H1 (cell line): ENCODE measurements around the gene SCRN1. TPM values are rescaled to one million over a fixed set of nuclear protein-coding genes. Genes with fewer than 3 reads are reported as not detected.

Experiments used
- CTCF ChIA-PET: fragments of 300-600 bp; sonication (Branson Sonifier 250); formaldehyde crosslinking; loops from one replicate; lab custom pipeline; 2021; ENCODE audit not compliant: partially characterized antibody; lab: Charles Lee
- POLR2A ChIA-PET: fragments of 300-600 bp; sonication (Branson Sonifier 250); formaldehyde crosslinking; loops from one replicate; lab custom pipeline; 2021; ENCODE audit warnings: inconsistent platforms; ENCODE audit not compliant: partially characterized antibody; lab: Charles Lee
- DNase-seq, 2 experiments: peaks; one replicate each; pipeline versions ENCODE4 v3.0.0 to v3.0.0-alpha.2; 2010 to 2022; ENCODE audit warnings: low spot score in 2 of 2, low read depth in 1 of 2, mixed read lengths in 1 of 2
- FAIRE-seq: peaks from 2 replicates; lab custom pipeline; 2011; peaks lifted over from hg19 to GRCh38; lab: Jason Lieb, UNC
- H2AFZ ChIP-seq: 2 replicates; pipeline ENCODE4 v1.8.1; 2012; ENCODE audit warnings: low read length, inconsistent platforms
- H2AK5ac ChIP-seq: 2 replicates; pipeline ENCODE4 v1.6.1; 2013; ENCODE audit warnings: low read depth, low read length
- H2BK120ac ChIP-seq: replicated peaks from 2 replicates; pipeline ENCODE3; 2013; ENCODE audit warnings: low read depth, low read length, inconsistent platforms
- H2BK12ac ChIP-seq: 2 replicates; pipeline ENCODE4 v1.6.1; 2013; ENCODE audit warnings: low read depth, low read length
- H2BK15ac ChIP-seq: 2 replicates; pipeline ENCODE4 v1.6.1; 2013; ENCODE audit warnings: low read length
- H2BK20ac ChIP-seq: 2 replicates; pipeline ENCODE4 v1.6.1; 2013; ENCODE audit warnings: low read length
- H2BK5ac ChIP-seq: 2 replicates; pipeline ENCODE4 v1.6.1; 2013; ENCODE audit warnings: low read depth, low read length
- H3K14ac ChIP-seq: 2 replicates; pipeline ENCODE4 v1.6.1; 2013; ENCODE audit warnings: inconsistent platforms; ENCODE audit not compliant: insufficient read length
- H3K18ac ChIP-seq: 2 replicates; pipeline ENCODE4 v1.6.1; 2013; ENCODE audit warnings: low read length; ENCODE audit errors: extremely low read depth
- H3K23ac ChIP-seq: 2 replicates; pipeline ENCODE4 v1.6.1; 2013; ENCODE audit warnings: inconsistent platforms; ENCODE audit not compliant: insufficient read length
- H3K23me2 ChIP-seq: 2 replicates; pipeline ENCODE4 v1.6.1; 2013; ENCODE audit warnings: low read depth, low read length
- H3K27ac ChIP-seq: 2 replicates; pipeline ENCODE4 v1.6.1; 2011; ENCODE audit warnings: low read depth, low read length, inconsistent platforms
- H3K27me3 ChIP-seq, 4 experiments: replicated peaks in 1 of 4; 1 replicate in 1 of 4; 2 replicates in 3 of 4; pipeline versions ENCODE4 v1.6.1 to v1.8.1; 2011 to 2013; ENCODE audit warnings: low read length in 3 of 4, mild to moderate bottlenecking in 3 of 4, inconsistent platforms in 2 of 4, mixed read lengths in 2 of 4, moderate library complexity in 1 of 4; ENCODE audit not compliant: control insufficient read depth in 3 of 4, insufficient read depth in 3 of 4; ENCODE audit errors: extremely low read depth in 1 of 4
- H3K36me3 ChIP-seq, 4 experiments: 2 replicates each; pipeline versions ENCODE4 v1.6.1 to v1.8.1; 2011 to 2013; ENCODE audit warnings: mild to moderate bottlenecking in 4 of 4, low read length in 3 of 4, moderate library complexity in 2 of 4, control low read depth in 1 of 4, inconsistent platforms in 1 of 4; ENCODE audit not compliant: insufficient read depth in 4 of 4, control insufficient read depth in 2 of 4
- H3K4ac ChIP-seq: replicated peaks from 2 replicates; pipeline ENCODE3; 2013; ENCODE audit warnings: low read length, low read depth, mixed read lengths, inconsistent platforms; ENCODE audit not compliant: insufficient read length
- H3K4me1 ChIP-seq, 4 experiments: replicated peaks in 1 of 4; 1 replicate in 1 of 4; 2 replicates in 3 of 4; pipeline versions ENCODE4 v1.6.1 to v1.8.1; 2011 to 2013; ENCODE audit warnings: low read length in 3 of 4, inconsistent platforms in 2 of 4, mixed read lengths in 1 of 4; ENCODE audit not compliant: insufficient read depth in 4 of 4, control insufficient read depth in 3 of 4
- H3K4me2 ChIP-seq, 2 experiments: 2 replicates each; pipeline versions ENCODE4 v1.6.1 to v1.8.1; 2011 to 2013; ENCODE audit warnings: low read depth in 2 of 2, low read length in 2 of 2, control low read depth in 1 of 2, inconsistent platforms in 1 of 2, mild to moderate bottlenecking in 1 of 2; ENCODE audit not compliant: insufficient read depth in 1 of 2
- H3K4me3 ChIP-seq, 4 experiments: fragments of 200-600, 300-600 bp in 1 of 4; sonication (generic), shearing (Covaris generic), sonication (Bioruptor Twin) in 1 of 4; 2 replicates each; pipeline versions ENCODE4 v1.5.1 to v1.8.1; 2011 to 2016; ENCODE audit warnings: low read length in 4 of 4, low read depth in 3 of 4, control low read depth in 2 of 4, inconsistent platforms in 2 of 4, mild to moderate bottlenecking in 2 of 4, mixed read lengths in 1 of 4, moderate library complexity in 1 of 4; ENCODE audit not compliant: insufficient read depth in 2 of 4; ENCODE audit errors: extremely low read depth in 1 of 4
- H3K56ac ChIP-seq: replicated peaks from 2 replicates; pipeline ENCODE3; 2013; ENCODE audit warnings: low read depth, mild to moderate bottlenecking, mixed read lengths, low read length, inconsistent platforms; ENCODE audit not compliant: insufficient read length
- H3K79me1 ChIP-seq: 2 replicates; pipeline ENCODE4 v1.6.1; 2013; ENCODE audit warnings: low read depth, low read length, control low read depth
- H3K79me2 ChIP-seq, 2 experiments: 2 replicates each; pipeline versions ENCODE4 v1.6.1 to v1.8.1; 2012 to 2013; ENCODE audit warnings: low read length in 2 of 2, mild to moderate bottlenecking in 2 of 2, inconsistent platforms in 1 of 2; ENCODE audit not compliant: insufficient read depth in 2 of 2, control insufficient read depth in 1 of 2
- H3K9ac ChIP-seq, 4 experiments: replicated peaks in 1 of 4; 1 replicate in 1 of 4; 2 replicates in 3 of 4; pipeline versions ENCODE4 v1.6.1 to v1.8.1; 2011 to 2013; ENCODE audit warnings: low read depth in 3 of 4, low read length in 3 of 4, control low read depth in 2 of 4, mild to moderate bottlenecking in 2 of 4, moderate library complexity in 2 of 4, inconsistent platforms in 1 of 4; ENCODE audit errors: extremely low read depth in 1 of 4
- H3K9me3 ChIP-seq, 2 experiments: 2 replicates each; pipeline versions ENCODE4 v1.6.1 to v1.8.1; 2012 to 2013; ENCODE audit warnings: mild to moderate bottlenecking in 2 of 2, moderate library complexity in 2 of 2, control low read depth in 1 of 2, inconsistent platforms in 1 of 2, low read depth in 1 of 2, low read length in 1 of 2, mixed read lengths in 1 of 2; ENCODE audit not compliant: insufficient read depth in 2 of 2
- H4K20me1 ChIP-seq, 2 experiments: replicated peaks in 1 of 2; 2 replicates each; pipeline versions ENCODE3 to v1.8.1; 2011 to 2013; ENCODE audit warnings: inconsistent platforms in 2 of 2, low read length in 2 of 2, mild to moderate bottlenecking in 1 of 2; ENCODE audit not compliant: insufficient read depth in 2 of 2, control insufficient read depth in 1 of 2
- H4K5ac ChIP-seq: 2 replicates; pipeline ENCODE4 v1.6.1; 2013; ENCODE audit warnings: low read length, low read depth, mixed read lengths, inconsistent platforms; ENCODE audit not compliant: insufficient read length
- H4K8ac ChIP-seq: 2 replicates; pipeline ENCODE4 v1.8.0; 2013; ENCODE audit warnings: mild to moderate bottlenecking, moderate library complexity, low read length, inconsistent platforms; ENCODE audit not compliant: insufficient read depth; ENCODE audit errors: extremely low read depth
- H4K91ac ChIP-seq: replicated peaks from 2 replicates; pipeline ENCODE3; 2013; ENCODE audit warnings: low read length, mixed read lengths, inconsistent platforms; ENCODE audit not compliant: insufficient read length
- GABPA ChIP-seq: IDR thresholded peaks from 2 replicates; pipeline ENCODE4 v1.6.1; 2011; ENCODE audit warnings: mild to moderate bottlenecking, low read length, moderate library complexity, borderline replicate concordance; ENCODE audit not compliant: insufficient read depth
- MAFK ChIP-seq: IDR thresholded peaks from 2 replicates; pipeline ENCODE4 v1.6.1; 2012; ENCODE audit warnings: low read depth, mild to moderate bottlenecking, improper control_type of control experiment, low read length
- POU5F1 ChIP-seq: IDR thresholded peaks from 2 replicates; pipeline ENCODE4 v1.6.1; 2011; ENCODE audit warnings: low read depth, mild to moderate bottlenecking, low read length, moderate library complexity
- RAD21 ChIP-seq, 2 experiments: IDR thresholded peaks in 1 of 2; conservative IDR thresholded peaks in 1 of 2; 2 replicates each; pipeline ENCODE4 v1.6.1; 2011; ENCODE audit warnings: low read depth in 2 of 2, low read length in 2 of 2, improper control_type of control experiment in 1 of 2, inconsistent platforms in 1 of 2, mild to moderate bottlenecking in 1 of 2, moderate library complexity in 1 of 2
- RXRA ChIP-seq: IDR thresholded peaks from 2 replicates; pipeline ENCODE4 v1.6.1; 2011; ENCODE audit warnings: low read depth, mild to moderate bottlenecking, low read length, moderate library complexity; ENCODE audit not compliant: insufficient read depth
- SIRT6 ChIP-seq: IDR thresholded peaks from one replicate; pipeline ENCODE4 v1.7.1; 2012; ENCODE audit warnings: low read length, inconsistent platforms
- SP4 ChIP-seq: IDR thresholded peaks from 2 replicates; pipeline ENCODE4 v1.6.1; 2012; ENCODE audit warnings: low read length, inconsistent platforms
- TBP ChIP-seq: IDR thresholded peaks from 2 replicates; pipeline ENCODE4 v1.6.1; 2011; ENCODE audit warnings: low read depth, low read length, improper control_type of control experiment
- YY1 ChIP-seq: IDR thresholded peaks from 2 replicates; pipeline ENCODE4 v1.6.1; 2011; ENCODE audit warnings: low read depth, mild to moderate bottlenecking, low read length
- WGBS, 2 experiments: shearing (Covaris generic) in 1 of 2; methylation state at CpG; one replicate each; pipeline versions ENCODE4 v1.1.6 to v1.1.7; 2013 to 2015; ENCODE audit warnings: low lambda C conversion rate in 2 of 2, mixed read lengths in 2 of 2, inconsistent platforms in 1 of 2, low coverage in 1 of 2, missing lambda C conversion rate in 1 of 2; ENCODE audit not compliant: insufficient replicate concordance in 2 of 2, insufficient coverage in 1 of 2, insufficient read length in 1 of 2; ENCODE audit errors: extremely low coverage in 1 of 2, missing lambda C conversion rate in 1 of 2; 5-methylcytosine and 5-hydroxymethylcytosine counted together
- polyA plus RNA-seq, 7 experiments: library from polyadenylated mRNA; depleted of rRNA in 3 of 7; stranded (reverse) in 5 of 7; unstranded in 2 of 7; fragments of >200 nt in 5 of 7; fragments of 200-250 nt in 2 of 7; gene quantifications; 1 replicate in 5 of 7; 2 replicates in 1 of 7; 4 replicates in 1 of 7; pipeline versions ENCODE4 v1.2.1 to v1.2.3, GENCODE V29; 2011 to 2013; ENCODE audit warnings: missing spikeins in 2 of 7, mixed read lengths in 2 of 7
- total RNA-seq: library from RNA; stranded (reverse); fragmentation: NEBNext Ultra II Directional; extraction: Animal tissue kit (Norgen Biotek cat#: 25700); gene quantifications from 2 replicates; pipeline ENCODE4 v1.2.1, GENCODE V29; 2021
- TF ChIP-seq, protein P1 (sequence below), 3 experiments: IDR thresholded peaks; 1 replicate in 2 of 3; 2 replicates in 1 of 3; pipeline versions ENCODE4 v1.5.1 to v1.6.1; 2011; ENCODE audit warnings: low read length in 3 of 3, mild to moderate bottlenecking in 3 of 3, inconsistent platforms in 2 of 3, low read depth in 1 of 3, moderate library complexity in 1 of 3; ENCODE audit not compliant: insufficient read depth in 1 of 3; ENCODE audit errors: control extremely low read depth in 1 of 3

Gene SCRN1
- total and polyA plus RNA-seq, 2 of the 8 experiments (the other 6 are each of a cell fraction or from before 2014, with no cell fraction given) = 36.0 to 75.8 TPM

DNA sequence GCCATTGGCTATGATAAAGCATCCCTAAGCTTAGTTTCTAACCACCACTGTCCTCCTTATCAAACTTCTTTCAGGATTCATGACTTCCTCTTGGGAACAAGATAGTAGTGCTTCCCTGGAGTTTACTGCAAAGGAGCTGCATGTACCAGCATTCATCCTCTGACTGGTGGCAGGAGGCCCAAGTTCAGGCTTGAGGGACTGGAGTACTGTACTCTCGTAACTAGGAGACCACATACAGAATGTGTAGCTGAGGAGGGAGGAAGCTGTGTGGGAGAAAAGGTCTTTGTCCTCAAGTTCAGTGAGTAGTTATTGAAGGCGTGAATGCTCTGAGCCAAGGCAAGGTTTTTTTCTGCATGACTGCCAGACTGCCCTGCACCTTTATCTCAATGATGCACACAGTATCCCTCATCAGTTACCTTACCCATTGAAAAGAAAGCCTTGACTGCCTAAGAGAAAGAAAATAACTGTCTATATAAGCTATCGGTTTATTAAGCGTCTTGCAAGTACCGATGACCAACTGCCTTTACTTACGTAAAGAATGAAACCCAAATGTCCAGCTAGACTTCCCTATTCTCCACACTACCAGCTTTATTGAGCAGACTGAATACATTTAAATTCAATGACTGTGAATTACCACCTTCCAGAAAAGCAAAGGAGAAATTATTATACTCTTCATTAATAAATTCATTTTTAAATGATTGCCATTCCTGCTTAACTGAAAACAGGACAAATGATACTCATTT is 12.8 kb downstream of the SCRN1 start:
- ChIA-PET POLR2A (interaction anchor here (0.8 to 1.2 kb wide), 3 partner anchors 15 to 55 kb away, joined by 3 to 4 read pairs (median 3); no protein-coding TSS in a partner anchor), CTCF (interaction anchor here (0.9 to 4.1 kb wide), 20 partner anchors 11 to 158 kb away, joined by 3 to 29 read pairs (median 6); partner anchors contain the start of genes MTURN, PLEKHA8 and SCRN1)
- TF ChIP-seq RXRA (no peak), YY1 (no peak), RAD21 (IDR thresholded peaks at IDR 0.05 in 1 of 2, conservative IDR thresholded peaks at IDR 0.05 in 1 of 2; ENCODE audit: low read depth in 2 of 2, low read length in 2 of 2) (no peak), GABPA (no peak), SP4 (no peak), POU5F1 (no peak), TBP (no peak), MAFK (no peak), SIRT6 (no peak)
- TF ChIP-seq, protein P1, sequence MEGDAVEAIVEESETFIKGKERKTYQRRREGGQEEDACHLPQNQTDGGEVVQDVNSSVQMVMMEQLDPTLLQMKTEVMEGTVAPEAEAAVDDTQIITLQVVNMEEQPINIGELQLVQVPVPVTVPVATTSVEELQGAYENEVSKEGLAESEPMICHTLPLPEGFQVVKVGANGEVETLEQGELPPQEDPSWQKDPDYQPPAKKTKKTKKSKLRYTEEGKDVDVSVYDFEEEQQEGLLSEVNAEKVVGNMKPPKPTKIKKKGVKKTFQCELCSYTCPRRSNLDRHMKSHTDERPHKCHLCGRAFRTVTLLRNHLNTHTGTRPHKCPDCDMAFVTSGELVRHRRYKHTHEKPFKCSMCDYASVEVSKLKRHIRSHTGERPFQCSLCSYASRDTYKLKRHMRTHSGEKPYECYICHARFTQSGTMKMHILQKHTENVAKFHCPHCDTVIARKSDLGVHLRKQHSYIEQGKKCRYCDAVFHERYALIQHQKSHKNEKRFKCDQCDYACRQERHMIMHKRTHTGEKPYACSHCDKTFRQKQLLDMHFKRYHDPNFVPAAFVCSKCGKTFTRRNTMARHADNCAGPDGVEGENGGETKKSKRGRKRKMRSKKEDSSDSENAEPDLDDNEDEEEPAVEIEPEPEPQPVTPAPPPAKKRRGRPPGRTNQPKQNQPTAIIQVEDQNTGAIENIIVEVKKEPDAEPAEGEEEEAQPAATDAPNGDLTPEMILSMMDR (IDR thresholded peaks at IDR 0.05; ENCODE audit: control extremely low read depth in 1 of 3, insufficient read depth in 1 of 3, low read depth in 1 of 3, low read length in 3 of 3) = no peak

More for the DNA sequence above, 12.8 kb downstream of the SCRN1 start:
- Histone ChIP-seq H2BK20ac (no peak overlapping the region), H3K9ac (no peak overlapping the region), H2BK120ac (no peak overlapping the region), H2BK5ac (no peak overlapping the region), H3K9me3 (no peaks in the 10 kb centered on the region), H2AK5ac (no peak overlapping the region), H3K27me3 (no peaks in the 10 kb centered on the region), H3K18ac (no peak overlapping the region), H4K8ac (no peak overlapping the region), H3K4me2 (no peak overlapping the region), H3K79me2 (peaks cover 7 to 64% of the 10 kb centered on the region in 2 experiments; a peak in 3 of 4 replicates), H3K79me1 (peaks cover 5% of the 10 kb centered on the region; the same call in 1 of the 2 replicates), H4K5ac (no peak overlapping the region), H3K4me3 (no peak overlapping the region), H3K36me3 (no peaks in the 10 kb centered on the region), H3K4ac (no peak overlapping the region), H3K56ac (no peak overlapping the region), H3K14ac (no peak overlapping the region), H3K4me1 (no peaks in the 10 kb centered on the region), H3K23me2 (no peaks in the 10 kb centered on the region), H3K23ac (no peak overlapping the region), H3K27ac (no peak overlapping the region), H2AFZ (no peak overlapping the region), H2BK12ac (no peak overlapping the region), H4K20me1 (peaks cover 3 to 5% of the 10 kb centered on the region in 2 experiments), H2BK15ac (no peak overlapping the region), H4K91ac (no peak overlapping the region)
- WGBS, 2 experiments = 92% methylated on average over 6 of the region's 6 CpGs; no CpG with 5 or more reads in 1 of the 2 experiments
- DNase-seq (no peak), FAIRE-seq (no peak)
